ENCODE measurements around the gene PCSK5. TPM values are rescaled to one million over a fixed set of nuclear protein-coding genes. Genes with fewer than 3 reads are reported as not detected.

Gene PCSK5
- polyA plus RNA-seq, 3 donors: 4.8 to 13.0 (median 7.1) TPM

DNA sequence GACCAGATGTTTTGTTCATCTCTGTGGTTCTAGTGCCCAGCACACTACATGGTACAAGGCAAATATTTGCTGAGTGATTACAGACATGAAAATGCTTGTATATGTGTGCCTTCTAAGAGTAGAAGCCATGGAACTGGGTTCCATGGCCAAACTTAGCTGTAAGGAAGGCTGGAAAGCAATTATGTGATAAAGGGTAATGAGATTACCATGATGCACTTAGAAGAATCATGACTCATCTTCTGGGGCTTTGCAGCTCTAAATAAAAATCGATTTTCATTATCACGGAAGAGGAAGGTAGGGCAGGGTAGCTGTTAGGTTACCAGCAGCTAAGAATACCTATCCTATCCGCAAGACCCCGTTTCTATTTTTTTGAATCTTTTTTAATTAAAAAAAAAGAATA lies 475.8 kb downstream of the PCSK5 start:
- Histone ChIP-seq H3K9me3 (replicated peaks in 1 of 2; ENCODE audit: control insufficient read depth in 1 of 2, insufficient read depth in 1 of 2, low read length in 2 of 2) (no peaks in the 10 kb centered on the region), H3K27ac (ENCODE audit: low read depth in 1 of 2, low read length in 2 of 2) (no peak overlapping the region), H3K4me2 (replicated peaks; ENCODE audit: extremely low read depth, low read length, poor library complexity, severe bottlenecking) (no peak overlapping the region), H2AFZ (ENCODE audit: insufficient read depth, low read depth, low read length, poor library complexity, severe bottlenecking) (no peak overlapping the region), H3K9ac (ENCODE audit: insufficient read depth, low read length, poor library complexity, severe bottlenecking) (no peak overlapping the region), H3K79me2 (ENCODE audit: insufficient read depth, low read length) (no peaks in the 10 kb centered on the region), H3K4me3 (replicated peaks in 1 of 3; ENCODE audit: low read depth in 2 of 3, low read length in 3 of 3) (no peak overlapping the region), H3K4me1 (ENCODE audit: control insufficient read depth in 1 of 2, insufficient read depth in 2 of 2, low read length in 2 of 2) (peaks cover 3 to 9% of the 10 kb centered on the region in 2 donors), H3K27me3 (ENCODE audit: control insufficient read depth in 2 of 2, insufficient read depth in 2 of 2, low read length in 2 of 2) (no peaks in the 10 kb centered on the region), H3K36me3 (replicated peaks in 1 of 2; ENCODE audit: control insufficient read depth in 1 of 2, insufficient read depth in 2 of 2, low read length in 2 of 2) (no peaks in the 10 kb centered on the region), H4K20me1 (ENCODE audit: insufficient read depth, low read length) (no peaks in the 10 kb centered on the region)
- H3K27ac Mint-ChIP-seq: no peak overlapping the region
- TF ChIP-seq CTCF (IDR thresholded peaks at IDR 0.05): no peak
- DNase-seq: no peak
- no CpG with 5 or more reads among the region's 4 CpGs for WGBS (ENCODE audit: insufficient coverage)
- H3K4me3 Mint-ChIP-seq: no peak overlapping the region
- peaks cover 0 to 3% (median 0%) of the 10 kb centered on the region in 7 donors for H3K9me3 Mint-ChIP-seq
- peaks cover 10% of the 10 kb centered on the region for H3K4me1 Mint-ChIP-seq
- H3K27me3 Mint-ChIP-seq (ENCODE audit: low read depth in 3 of 3): peaks cover 0 to 2% (median 2%) of the 10 kb centered on the region in 3 donors
- H3K36me3 Mint-ChIP-seq: no peaks in the 10 kb centered on the region
- intact Hi-C loops (cut with micrococcal nuclease): no loop called here

DNA sequence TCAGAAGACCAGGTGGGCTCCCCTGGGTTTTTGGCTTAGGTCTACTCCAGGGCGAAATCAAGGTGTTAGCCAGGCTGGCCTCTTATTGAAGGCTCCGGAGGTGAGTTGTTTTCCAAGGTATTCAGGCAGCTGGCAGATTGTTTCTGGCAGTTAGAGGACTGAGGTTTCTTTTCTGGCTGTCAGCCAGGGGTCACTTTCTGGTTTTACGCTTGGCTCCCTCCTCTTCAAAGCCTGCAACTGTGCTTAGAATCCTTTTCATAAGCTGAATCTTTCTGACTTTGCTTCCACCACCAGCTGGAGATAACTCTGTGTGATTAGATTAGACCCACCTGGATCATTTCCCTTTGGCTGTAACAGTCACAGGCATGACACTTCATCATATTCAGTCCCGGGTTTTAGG lies 479.1 kb downstream of the PCSK5 start:
- H3K9me3 Mint-ChIP-seq: peaks cover 0 to 3% (median 0%) of the 10 kb centered on the region in 7 donors
- Histone ChIP-seq H3K27me3 (ENCODE audit: control insufficient read depth in 2 of 2, insufficient read depth in 2 of 2, low read length in 2 of 2) (no peaks in the 10 kb centered on the region), H3K9me3 (replicated peaks in 1 of 2; ENCODE audit: control insufficient read depth in 1 of 2, insufficient read depth in 1 of 2, low read length in 2 of 2) (no peaks in the 10 kb centered on the region), H3K4me1 (ENCODE audit: control insufficient read depth in 1 of 2, insufficient read depth in 2 of 2, low read length in 2 of 2) (peaks cover 18 to 22% of the 10 kb centered on the region in 2 donors), H3K36me3 (replicated peaks in 1 of 2; ENCODE audit: control insufficient read depth in 1 of 2, insufficient read depth in 2 of 2, low read length in 2 of 2) (no peaks in the 10 kb centered on the region), H3K9ac (ENCODE audit: insufficient read depth, low read length, poor library complexity, severe bottlenecking) (no peak overlapping the region), H4K20me1 (ENCODE audit: insufficient read depth, low read length) (no peaks in the 10 kb centered on the region), H3K4me3 (replicated peaks in 1 of 3; ENCODE audit: low read depth in 2 of 3, low read length in 3 of 3) (no peak overlapping the region), H3K27ac (ENCODE audit: low read depth in 1 of 2, low read length in 2 of 2) (no peak overlapping the region), H2AFZ (ENCODE audit: insufficient read depth, low read depth, low read length, poor library complexity, severe bottlenecking) (no peak overlapping the region), H3K79me2 (ENCODE audit: insufficient read depth, low read length) (no peaks in the 10 kb centered on the region), H3K4me2 (replicated peaks; ENCODE audit: extremely low read depth, low read length, poor library complexity, severe bottlenecking) (no peak overlapping the region)
- DNase-seq: no peak
- H3K4me1 Mint-ChIP-seq: peaks cover 23% of the 10 kb centered on the region
- peak overlapping the region in 1 of 7 donors; percentile 7 for H3K27ac Mint-ChIP-seq
- H3K4me3 Mint-ChIP-seq: no peak overlapping the region
- peaks cover 0 to 2% (median 0%) of the 10 kb centered on the region in 3 donors for H3K27me3 Mint-ChIP-seq (ENCODE audit: low read depth in 3 of 3)
- intact Hi-C loops (cut with micrococcal nuclease): no loop called here
- TF ChIP-seq CTCF (IDR thresholded peaks at IDR 0.05): no peak
- H3K36me3 Mint-ChIP-seq: no peaks in the 10 kb centered on the region
- 36% methylated on average over 3 of the region's 4 CpGs for WGBS (ENCODE audit: insufficient coverage)
